ENCODE results near the gene C10orf90.
A peak's percentile ranks its signal among the peaks of the same experiment; 100 is the strongest.

The C10orf90 gene

GRCh38 chr10:126674741-126675515, 4.4 kb upstream of the C10orf90 start:
- DNase-seq = no peak

GRCh38 chr10:126673565-126673964, 3.1 kb upstream of the C10orf90 start:
- DNase-seq = no peak

GRCh38 chr10:126671402-126671975, 996 bp upstream of the C10orf90 start:
- no peak for DNase-seq

GRCh38 chr10:126670895-126671261, 385 bp upstream of the C10orf90 start:
- DNase-seq = no peak

- no peak for DNase-seq
Observed at GRCh38 chr10:126669168-126669567, 1.3 kb downstream of the C10orf90 start.

GRCh38 chr10:126668505-126668904, 2.0 kb downstream of the C10orf90 start:
- DNase-seq = no peak

- no peak for DNase-seq
Observed at GRCh38 chr10:126667568-126667967, 2.9 kb downstream of the C10orf90 start.

GRCh38 chr10:126665207-126665606, 5.3 kb downstream of the C10orf90 start:
- no peak for DNase-seq

- DNase-seq = no peak
Observed at GRCh38 chr10:126663880-126664279, 6.6 kb downstream of the C10orf90 start.

- DNase-seq = peak in 1 of 2 experiments; percentile 3
Observed at GRCh38 chr10:126663328-126663727, 7.2 kb downstream of the C10orf90 start.

- DNase-seq = no peak
Observed at GRCh38 chr10:126661841-126662515, 8.5 kb downstream of the C10orf90 start.

GRCh38 chr10:126661356-126661755, 9.1 kb downstream of the C10orf90 start:
- DNase-seq = no peak

- no peak for DNase-seq
Observed at GRCh38 chr10:126659750-126660149, 10.7 kb downstream of the C10orf90 start.

GRCh38 chr10:126658928-126659327, 11.6 kb downstream of the C10orf90 start:
- DNase-seq = no peak

GRCh38 chr10:126654579-126654978, 15.9 kb downstream of the C10orf90 start:
- DNase-seq = no peak

GRCh38 chr10:126651467-126651866, 19.0 kb downstream of the C10orf90 start:
- no peak for DNase-seq

GRCh38 chr10:126650161-126650560, 20.3 kb downstream of the C10orf90 start:
- DNase-seq = no peak

GRCh38 chr10:126647116-126647515, 23.4 kb downstream of the C10orf90 start:
- no peak for DNase-seq

GRCh38 chr10:126646110-126646509, 24.4 kb downstream of the C10orf90 start:
- DNase-seq = no peak

- DNase-seq = no peak
Observed at GRCh38 chr10:126640401-126640800, 30.1 kb downstream of the C10orf90 start.

GRCh38 chr10:126639084-126639483, 31.4 kb downstream of the C10orf90 start:
- no peak for DNase-seq

GRCh38 chr10:126638542-126638941, 32.0 kb downstream of the C10orf90 start:
- no peak for DNase-seq

- no peak for DNase-seq
Observed at GRCh38 chr10:126637501-126637900, 33.0 kb downstream of the C10orf90 start.

GRCh38 chr10:126634911-126635310, 35.6 kb downstream of the C10orf90 start:
- no peak for DNase-seq
